Measurements from ENCODE around the gene XRCC5. TPM values are rescaled to one million over a fixed set of nuclear protein-coding genes. Genes with fewer than 3 reads are reported as not detected.

The XRCC5 gene
- total RNA-seq, 4 donors from 2014 or later: 112 to 153 (median 143) TPM

DNA sequence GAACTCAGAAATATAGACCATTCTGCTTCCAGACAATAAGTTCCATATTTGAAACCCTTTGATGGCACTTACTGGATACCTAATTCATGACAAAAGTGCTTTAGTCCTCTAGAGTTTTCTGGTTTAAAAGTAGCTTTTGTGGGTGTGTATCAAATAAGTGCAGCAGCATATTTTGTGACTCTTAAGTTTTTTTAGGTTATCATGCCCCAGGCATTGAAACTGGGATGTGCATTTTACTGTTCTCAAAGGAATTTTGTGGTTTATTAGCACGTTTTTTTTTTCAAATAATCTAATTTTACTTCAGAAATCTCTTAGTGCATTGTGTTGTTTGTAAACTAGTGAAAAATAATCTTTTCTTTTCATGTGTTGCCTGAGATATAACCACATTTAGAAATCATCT, 1.5 kb downstream of the XRCC5 start:
- no peak for ATAC-seq (ENCODE audit: low FRiP score)
- no peak for DNase-seq (ENCODE audit: low spot score)
- no peak for TF ChIP-seq CTCF (IDR thresholded peaks at IDR 0.05)

DNA sequence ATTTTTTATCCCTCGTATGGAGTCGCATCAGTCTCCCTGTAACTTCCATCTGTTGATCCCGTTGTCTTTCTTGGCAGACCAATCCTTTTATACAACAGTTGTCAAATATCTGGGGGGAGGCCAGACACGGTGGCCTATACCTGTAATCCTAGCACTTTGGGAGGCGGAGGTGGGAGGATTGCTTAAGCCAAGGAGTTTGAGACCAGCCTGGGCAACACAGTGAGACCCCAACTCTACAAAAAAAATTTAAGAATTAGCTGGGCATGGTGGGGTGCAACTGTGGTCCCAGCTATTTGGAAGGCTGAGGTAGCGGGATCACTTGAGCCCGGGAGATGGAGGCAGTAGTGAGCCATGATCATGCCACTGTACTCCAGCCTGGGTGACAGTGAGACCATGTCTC, 2.0 kb downstream of the XRCC5 start:
- TF ChIP-seq CTCF (IDR thresholded peaks at IDR 0.05): no peak
- no peak for ATAC-seq (ENCODE audit: low FRiP score)

DNA sequence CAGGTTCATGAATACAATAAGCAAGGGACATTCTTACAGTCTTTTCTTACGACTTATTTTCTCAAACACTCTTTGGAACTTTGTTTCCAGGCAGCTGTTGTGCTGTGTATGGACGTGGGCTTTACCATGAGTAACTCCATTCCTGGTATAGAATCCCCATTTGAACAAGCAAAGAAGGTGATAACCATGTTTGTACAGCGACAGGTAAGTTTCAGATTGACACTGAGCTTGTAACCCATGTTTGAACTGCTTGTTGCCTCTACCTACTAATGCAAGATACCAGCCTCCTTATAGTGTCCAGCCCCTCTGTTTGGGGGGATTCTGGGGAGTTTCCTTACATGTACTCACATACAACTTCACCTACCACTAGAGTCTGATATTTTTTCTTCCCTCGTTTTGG, 3.8 kb downstream of the XRCC5 start:
- ATAC-seq (ENCODE audit: low FRiP score): no peak
- TF ChIP-seq CTCF (IDR thresholded peaks at IDR 0.05): no peak
- DNase-seq (ENCODE audit: low spot score): no peak

More for the DNA sequence above, 2.0 kb downstream of the XRCC5 start:
- no peak for DNase-seq (ENCODE audit: low spot score)

GRCh38 chr2:216113572-216113971, 4.4 kb downstream of the XRCC5 start:
- ATAC-seq (ENCODE audit: low FRiP score): no peak
- no peak for DNase-seq (ENCODE audit: low spot score)
- no peak for TF ChIP-seq CTCF (IDR thresholded peaks at IDR 0.05)

DNA sequence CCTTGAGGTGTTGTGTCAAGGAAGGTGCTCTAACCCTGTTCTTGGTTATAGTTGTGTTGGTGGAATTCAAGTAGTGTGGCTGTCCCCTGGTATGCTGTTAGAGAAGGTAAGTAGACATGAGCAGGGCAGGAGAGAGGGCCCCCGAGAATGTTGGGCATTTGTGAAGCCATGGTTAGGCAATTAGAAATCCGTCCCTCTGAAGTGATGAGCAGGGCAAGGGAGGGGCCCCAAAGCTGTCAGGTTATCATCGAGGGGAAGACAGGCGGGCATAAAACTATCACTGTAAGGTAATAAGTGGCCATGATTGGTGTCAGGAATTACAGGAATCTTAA, 5.2 kb downstream of the XRCC5 start:
- no peak for TF ChIP-seq CTCF (IDR thresholded peaks at IDR 0.05)
- no peak for DNase-seq (ENCODE audit: low spot score)
- no peak for ATAC-seq (ENCODE audit: low FRiP score)

GRCh38 chr2:216114714-216115531, 5.8 kb downstream of the XRCC5 start:
- peak; percentile 99 for DNase-seq (ENCODE audit: low spot score)
- peak in 1 of 3 donors; percentile 58 for TF ChIP-seq CTCF (IDR thresholded peaks at IDR 0.05)
- peak; percentile 99 for ATAC-seq (ENCODE audit: low FRiP score)

GRCh38 chr2:216116418-216116817, 7.3 kb downstream of the XRCC5 start:
- ATAC-seq (ENCODE audit: low FRiP score): no peak
- TF ChIP-seq CTCF (IDR thresholded peaks at IDR 0.05): no peak

More at GRCh38 chr2:216116418-216116817, 7.3 kb downstream of the XRCC5 start:
- DNase-seq (ENCODE audit: low spot score): no peak
